Fibroblast of the conjunctiva (primary cell): Measurements from ENCODE around the gene FLRT1.

ENCODE experiments used
- DNase-seq: peaks from one replicate; pipeline ENCODE4 v3.0.0-alpha.2; 2010; ENCODE audit warnings: low read depth

Gene FLRT1

DNA sequence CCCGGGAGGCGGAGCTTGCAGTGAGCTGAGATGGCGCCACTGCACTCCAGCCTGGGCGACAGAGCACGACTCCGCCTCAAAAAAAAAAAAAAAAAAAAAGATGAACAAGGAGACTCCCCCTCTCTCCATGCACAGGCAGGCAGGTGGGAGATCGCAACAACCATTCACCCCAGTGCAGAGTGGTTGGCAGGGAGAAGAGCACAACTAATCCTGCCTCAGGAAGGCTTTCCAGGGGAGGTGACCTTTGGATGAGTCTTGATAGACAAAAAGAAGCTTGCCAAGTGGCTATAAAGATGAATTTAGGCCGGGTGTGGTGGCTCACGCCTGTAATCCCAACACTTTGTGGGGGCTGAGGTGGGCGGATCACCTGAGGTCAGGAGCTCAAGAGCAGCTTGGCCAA, 30.0 kb downstream of the FLRT1 start:
- no peak for DNase-seq

DNA sequence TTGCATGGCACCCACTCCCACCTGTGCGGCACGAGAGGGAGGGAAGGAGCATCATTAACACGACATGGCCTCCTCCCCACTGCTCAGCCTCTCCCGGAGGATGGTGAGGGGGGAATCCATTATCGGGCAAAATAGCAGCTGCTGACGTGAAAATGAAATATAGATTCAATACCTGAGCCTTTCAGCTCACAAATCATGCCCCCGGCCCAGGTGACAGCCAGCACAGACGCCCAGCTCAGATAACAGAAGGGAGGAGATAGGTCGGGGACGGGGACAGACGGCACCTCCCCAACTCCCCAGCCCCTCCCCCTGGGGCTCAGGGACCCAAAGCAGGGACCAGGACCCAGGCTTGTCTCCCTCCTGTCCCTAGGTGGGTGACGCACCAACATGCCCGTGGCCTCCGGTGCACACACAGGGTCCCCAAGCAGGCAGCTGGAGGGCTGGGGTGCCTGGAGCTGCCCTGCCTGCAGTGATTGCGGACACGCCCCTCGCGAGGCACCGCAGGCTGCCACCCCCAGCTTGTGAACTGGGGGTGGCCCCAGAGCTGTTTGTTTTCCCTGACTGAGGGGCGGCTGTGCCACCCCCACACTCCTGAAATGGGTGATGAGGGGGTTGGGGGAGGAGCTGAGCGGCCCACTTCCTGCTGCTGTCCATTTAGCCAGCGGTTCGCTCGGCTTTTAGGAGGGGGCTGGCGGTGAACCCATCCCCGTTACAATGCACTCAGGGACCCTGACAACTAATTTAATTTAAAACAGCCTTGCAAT, 31.7 kb downstream of the FLRT1 start:
- DNase-seq = no peak

DNA sequence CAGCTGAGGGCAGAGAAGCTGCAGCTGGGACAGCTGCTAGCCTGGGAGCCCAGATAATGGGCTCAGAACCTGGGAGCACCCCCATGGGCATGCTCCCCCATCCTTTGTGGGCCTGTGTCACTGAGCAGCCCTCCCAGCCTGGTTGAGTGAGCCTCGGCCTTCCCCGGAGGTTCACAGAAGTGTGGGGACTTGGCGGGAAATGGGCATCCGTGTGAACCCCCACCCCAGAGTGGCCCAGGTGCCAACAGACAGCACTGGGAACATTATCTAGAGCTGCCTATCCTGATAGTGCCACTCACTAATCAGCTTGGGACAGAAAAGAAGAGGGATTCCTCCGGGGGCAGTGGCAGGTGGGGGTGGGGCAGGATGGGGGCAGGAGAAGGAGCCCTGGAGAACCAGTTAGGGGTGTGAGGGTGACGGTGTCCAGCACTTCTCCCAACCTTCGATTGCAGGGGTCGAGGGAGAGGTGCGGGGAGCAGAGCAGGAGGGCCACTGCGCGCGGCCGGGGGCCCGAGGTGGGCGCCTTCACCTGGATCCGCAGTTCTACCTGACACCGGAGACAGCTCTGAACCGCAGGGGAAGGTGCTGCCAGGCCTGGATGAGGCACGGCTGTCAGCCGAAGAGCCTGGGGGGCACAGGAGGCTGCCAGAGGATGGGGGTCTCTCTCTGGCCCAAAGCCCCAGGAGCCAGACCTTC, 33.1 kb downstream of the FLRT1 start:
- DNase-seq = no peak

- no peak for DNase-seq
Measured at GRCh38 chr11:64069401-64070313, 33.9 kb downstream of the FLRT1 start.

GRCh38 chr11:64070314-64070681, 34.6 kb downstream of the FLRT1 start:
- DNase-seq = no peak

GRCh38 chr11:64071849-64072248, 36.1 kb downstream of the FLRT1 start:
- no peak for DNase-seq

GRCh38 chr11:64072403-64072802, 36.7 kb downstream of the FLRT1 start:
- DNase-seq = no peak

- DNase-seq = no peak
Measured at GRCh38 chr11:64072871-64073270, 37.1 kb downstream of the FLRT1 start.

GRCh38 chr11:64073542-64073941, 37.8 kb downstream of the FLRT1 start:
- no peak for DNase-seq

DNA sequence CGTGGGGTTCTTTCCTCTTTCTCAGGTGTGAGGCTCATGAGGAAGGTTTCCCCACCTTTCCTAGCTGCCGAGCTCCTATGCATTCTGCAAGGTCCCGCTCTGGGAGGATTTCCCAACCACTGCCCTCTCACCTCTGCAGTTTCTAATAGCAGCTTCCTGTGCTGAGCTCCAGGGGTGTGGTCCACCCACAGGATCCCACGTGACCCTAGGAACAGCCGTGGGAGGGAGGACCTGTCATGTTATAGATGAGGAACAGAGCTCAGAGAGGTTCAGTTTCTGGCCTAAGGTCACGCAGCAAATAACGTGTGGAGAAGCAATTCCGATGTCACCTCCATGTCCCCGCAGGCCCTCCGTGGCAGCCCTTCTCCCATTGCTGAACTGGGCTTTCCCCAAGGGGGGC, 38.5 kb downstream of the FLRT1 start:
- no peak for DNase-seq

DNA sequence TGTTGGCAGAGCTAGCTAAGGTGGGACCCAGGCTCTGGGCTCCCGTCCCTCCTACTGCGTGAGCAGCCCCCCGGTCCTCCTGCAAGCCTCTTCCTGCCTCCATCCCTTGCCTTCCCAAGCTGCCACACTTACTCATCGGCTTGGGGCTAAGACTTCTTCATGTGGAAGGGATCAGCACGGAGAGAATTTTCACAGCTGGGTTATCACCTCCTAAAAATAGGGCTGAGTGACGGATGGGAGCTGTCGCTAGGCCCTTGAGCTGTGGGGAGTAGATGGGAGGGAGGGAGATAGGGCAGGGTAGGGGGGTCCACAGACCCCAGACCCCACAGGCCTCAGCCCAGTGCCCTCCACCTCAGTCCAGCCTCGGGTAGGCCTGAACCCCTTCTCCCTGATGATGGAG, 41.0 kb downstream of the FLRT1 start:
- no peak for DNase-seq

DNA sequence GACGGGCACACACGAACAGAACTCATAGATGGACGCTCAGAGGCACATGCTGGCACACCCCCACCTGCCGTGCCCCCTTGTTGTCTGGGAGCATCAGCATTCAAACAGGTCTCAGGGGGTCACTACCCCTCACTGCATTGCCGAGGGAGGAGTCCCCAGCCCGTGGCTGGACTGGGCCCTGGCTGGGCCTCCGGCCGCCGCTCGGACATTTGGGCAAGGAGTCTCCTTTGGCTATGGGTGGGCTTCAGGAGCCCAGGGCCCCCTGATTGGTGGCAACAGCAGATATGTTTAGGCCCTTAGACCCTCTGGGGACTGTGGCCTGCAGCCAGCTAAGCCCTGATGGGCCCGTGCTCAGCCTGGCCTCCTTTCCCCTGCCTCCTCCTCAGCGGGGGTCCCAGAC, 41.9 kb downstream of the FLRT1 start:
- no peak for DNase-seq

DNA sequence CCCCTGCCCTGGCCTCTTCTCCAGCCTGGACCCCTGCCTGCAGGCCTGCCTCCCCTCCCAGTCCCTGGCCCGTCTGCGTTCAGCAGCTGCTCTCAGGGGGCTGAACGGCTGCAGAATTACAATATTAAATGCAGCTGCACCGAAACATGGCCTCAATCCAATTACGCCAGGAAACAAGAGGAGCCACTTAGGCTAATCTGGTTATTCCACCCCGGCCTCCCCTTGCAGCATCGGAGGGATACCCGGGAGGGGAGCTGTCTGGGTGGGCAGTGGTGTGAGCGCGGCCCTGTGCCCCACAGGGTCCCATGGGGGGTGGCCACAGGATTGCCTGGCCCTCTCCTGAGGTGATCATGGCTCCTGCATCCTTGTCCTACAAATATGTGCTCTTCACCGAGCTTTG, 42.6 kb downstream of the FLRT1 start:
- DNase-seq = no peak

DNA sequence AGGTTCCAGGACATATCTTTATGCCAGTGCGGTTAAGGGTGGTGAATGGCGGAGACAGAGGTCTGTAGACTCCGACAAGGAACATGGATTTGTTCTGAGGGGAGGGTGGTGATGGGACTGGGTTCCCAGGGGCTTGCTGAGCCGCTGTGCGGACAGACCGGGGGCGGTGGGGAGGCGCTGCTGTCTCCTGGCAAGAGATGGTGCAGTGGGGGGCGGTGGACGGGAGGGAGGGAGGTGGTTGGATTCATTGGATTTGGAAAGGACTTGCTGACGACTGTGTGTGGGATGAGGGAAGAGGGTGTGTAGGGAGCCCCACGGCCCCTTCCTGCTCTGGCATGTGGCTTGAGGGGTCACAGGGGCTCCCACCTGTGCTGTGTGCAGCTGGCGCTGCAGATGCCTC, 43.2 kb downstream of the FLRT1 start:
- no peak for DNase-seq

DNA sequence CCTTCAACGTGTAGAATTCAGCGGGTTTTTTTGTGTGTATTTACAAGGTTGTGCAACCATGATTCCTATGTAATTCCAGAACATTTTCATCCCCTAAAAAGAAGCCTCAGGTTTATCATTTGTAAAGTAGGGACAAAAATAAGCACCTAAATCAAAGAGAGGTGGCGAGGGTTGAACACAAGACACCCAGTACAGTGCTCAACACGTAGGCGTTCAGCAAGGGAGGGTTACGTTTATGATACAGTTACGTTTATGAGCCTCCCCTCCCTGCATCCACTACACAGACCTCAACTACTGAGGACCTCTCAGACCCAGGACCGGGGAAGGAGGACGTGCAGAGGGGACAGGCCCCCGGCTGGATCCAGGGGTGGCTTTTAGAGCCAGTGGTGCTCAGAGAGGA, 44.7 kb downstream of the FLRT1 start:
- no peak for DNase-seq

- no peak for DNase-seq
Measured at GRCh38 chr11:64081745-64082442, 46.2 kb downstream of the FLRT1 start.

DNA sequence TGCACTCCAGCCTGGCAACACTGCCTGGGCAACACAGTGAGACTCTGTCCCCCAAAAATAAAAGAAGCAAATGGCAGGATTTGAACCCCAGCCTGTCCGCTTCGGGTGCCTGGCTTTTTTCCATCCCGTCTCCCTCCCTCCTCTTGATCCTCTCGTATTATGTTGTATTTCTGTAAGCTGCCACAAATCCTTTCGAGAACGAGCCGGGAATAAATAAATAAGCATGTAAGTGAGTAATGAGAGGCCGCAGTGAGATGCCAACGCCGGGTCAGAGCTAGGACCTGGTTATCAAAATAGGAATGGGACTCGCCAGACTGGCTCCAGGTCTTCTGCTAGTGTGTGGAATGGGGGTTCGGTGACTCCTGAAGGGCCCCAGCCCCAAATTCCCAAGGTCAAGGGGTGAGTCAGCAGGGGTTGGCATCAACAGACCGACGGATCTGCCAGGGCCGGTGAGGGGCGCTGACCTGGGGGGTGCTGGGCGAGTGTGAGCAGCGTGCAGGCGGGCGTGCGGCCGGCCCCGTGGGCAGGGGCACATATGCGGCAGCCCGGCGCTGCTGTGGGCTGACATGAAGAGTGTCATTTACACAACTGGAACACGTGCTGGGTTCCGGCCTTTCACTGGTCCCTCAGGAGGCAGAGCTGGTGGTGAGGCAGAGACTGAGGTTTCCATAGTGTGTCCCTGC, 47.8 kb downstream of the FLRT1 start:
- DNase-seq = no peak

DNA sequence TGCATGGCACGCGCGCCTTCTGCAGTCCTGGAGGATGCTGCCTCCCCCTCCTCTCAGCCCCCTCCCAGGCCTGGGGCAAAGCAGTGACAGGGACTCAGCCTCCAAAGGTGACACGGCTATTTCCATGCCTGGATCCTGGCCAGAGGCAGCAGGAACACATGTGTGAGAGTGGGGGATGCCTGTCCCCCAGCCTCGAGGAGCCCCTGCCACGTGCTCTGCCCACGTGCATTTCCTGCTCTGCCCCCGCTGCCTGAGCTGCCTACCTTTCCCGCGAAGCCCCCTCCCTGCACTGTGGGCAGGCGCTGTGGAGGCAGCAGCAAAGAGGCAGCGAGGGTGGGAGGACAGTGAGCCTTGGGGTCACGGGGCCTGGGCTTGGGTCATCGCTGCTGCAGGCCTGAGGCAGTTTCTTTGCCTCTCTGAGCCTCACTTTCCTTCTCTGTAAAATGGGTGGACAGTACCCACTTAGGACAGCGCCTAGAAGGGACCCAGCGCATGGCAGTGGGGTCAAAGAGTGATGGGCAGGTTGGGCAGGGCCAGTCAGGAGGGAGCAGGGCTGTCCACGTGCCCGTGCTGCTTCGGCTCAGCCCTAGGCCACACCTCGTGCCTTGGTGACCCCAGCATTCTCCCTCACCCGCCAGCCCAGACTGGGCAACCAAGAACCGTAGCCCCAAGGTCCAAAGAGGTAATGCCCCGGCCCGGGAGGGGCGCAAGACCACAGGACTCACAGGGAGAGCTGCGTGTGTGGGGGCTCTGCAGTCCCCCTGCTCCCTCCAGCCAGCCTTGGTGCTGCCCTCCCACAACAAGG, 48.6 kb downstream of the FLRT1 start:
- no peak for DNase-seq

- DNase-seq = no peak
Measured at GRCh38 chr11:64084951-64085710, 49.4 kb downstream of the FLRT1 start.
